ENCODE results near the gene CRYBA2.

DNA sequence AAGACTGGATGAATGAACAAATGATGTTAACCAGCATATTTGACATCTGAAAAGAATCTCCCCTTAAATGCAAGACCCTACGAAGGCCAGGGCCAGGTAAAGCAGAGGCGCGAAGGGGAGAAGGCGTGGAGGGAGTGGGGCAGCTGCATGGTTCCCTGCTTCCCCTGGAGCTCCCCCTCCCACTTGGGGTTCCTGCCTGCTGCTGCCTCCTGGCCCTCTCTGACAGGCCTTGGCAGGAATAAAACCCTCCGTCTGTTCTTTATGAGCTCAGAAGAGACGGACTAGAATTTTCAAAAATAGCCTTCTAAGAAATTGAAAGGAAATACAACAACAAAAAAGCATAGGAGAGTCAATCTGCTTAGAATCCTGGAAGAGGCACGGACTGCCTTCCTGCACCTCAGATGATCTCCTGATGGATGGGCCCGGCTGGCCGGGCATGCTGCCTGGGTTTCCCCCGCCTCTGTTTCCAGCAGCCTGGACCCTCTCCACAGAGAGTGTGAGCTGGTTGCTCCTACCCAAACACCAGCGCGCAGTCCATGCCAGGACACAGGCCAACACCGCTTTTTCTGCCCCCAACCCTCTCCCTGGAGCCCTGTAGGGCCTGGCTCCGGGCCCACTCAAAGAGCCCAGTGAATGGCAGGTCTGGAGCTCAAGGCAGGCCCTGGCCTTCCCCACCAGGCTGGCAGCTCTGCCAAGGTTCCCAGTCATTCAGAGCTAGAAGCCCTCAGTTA lies 24.1 kb upstream of the CRYBA2 start:
- TF ChIP-seq POLR2AphosphoS5 (IDR thresholded peaks at IDR 0.05; ENCODE audit: borderline replicate concordance, low read depth, low read length) (no peak), EZH2 (IDR thresholded peaks at IDR 0.05) (no peak), FOXP2 (optimal IDR thresholded peaks at IDR 0.05; ENCODE audit: control extremely low read depth, extremely low read length, insufficient read depth) (no peak)
